Islet precursor cell (in vitro differentiated cells): ENCODE data around the gene DSC2.
"Not testable (repeated sequence)": the region's sequence is repeated elsewhere in the genome, so short reads cannot be mapped to it uniquely, and the experiment has no call there.

Experiments used
- DNase-seq: peaks from one replicate; pipeline ENCODE4 v3.0.0-alpha.2; 2018

DSC2 gene

DNA sequence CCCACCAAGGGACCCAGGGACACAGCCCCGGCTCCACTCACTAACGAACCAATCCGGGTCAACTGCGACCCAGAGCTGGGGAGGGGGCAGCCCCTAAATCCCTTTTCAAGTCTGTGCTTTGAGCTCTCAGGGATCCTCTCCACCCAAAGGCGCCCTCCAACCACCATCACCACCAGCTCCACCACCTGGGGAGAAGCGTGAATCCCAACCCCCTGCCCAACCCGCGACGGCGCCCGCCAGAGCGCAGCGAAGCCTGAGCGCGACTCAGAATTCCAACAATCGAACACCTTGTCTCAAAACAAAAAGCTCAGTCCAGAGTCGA, 60.2 kb downstream of the DSC2 start:
- DNase-seq: no peak

DNA sequence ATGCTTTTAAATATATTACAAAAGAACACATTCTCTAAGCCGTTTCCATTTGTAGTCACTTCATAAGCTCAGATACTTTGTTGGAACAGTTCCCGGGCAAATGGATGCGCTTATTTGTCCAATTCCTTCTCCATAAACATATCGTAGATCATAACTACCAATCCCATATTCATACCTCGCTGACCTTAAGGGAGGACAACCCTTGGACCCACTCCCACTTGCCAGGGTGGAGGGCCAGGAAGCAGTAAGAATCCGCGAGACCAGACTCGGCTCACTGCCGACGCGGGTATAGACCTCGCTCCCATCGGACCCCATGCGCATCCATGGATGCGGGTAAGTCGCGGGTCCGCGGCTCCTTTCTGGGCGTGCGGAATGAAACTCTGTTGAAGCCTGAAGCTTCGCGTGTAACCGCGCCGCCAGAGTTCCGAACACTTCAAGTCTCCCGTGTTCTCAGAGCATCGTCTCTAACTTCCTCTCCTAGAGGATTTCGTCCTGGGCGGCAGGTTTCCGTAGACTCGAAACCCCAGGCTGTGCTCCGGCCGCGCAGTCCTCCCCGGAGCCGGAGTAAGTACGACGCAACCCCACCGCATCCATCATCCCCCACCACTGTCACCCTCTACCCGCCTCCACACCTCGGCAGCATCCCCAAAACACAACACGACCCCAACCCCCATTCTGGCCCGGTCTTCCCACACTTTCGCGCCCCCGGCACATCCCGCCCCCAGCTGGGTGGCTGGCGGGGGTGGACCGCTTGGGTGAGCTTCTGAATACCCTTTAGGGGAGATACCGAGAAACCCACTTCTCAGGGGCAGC, 60.7 kb downstream of the DSC2 start:
- peak; percentile 63 for DNase-seq

DNA sequence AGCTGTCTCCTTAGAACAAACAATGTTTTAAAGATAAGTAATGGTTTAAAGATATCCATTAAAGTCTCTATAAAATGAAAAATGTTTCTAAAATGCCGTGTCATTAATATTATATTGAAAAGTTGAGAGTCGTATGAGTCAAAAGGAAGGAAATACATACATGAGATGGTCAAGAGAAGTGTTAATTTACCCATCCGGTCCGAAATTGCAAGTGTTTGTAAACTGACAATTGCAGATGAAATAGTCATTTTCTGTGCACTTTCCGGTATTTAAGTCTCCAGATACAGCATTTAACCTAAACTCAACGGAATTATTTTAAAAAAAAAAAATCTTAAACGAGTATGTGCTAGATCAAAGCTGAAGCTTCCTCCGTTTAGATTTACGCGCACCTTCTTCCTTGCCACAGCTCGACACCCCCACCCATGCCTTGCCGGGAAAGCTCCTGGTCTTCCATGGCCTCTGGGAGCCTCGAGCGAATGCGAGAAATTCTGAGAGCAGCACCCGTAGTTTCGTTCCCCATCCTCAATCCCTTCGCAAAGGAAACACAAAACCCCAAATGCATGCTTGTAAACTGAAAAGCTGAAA, 61.4 kb downstream of the DSC2 start:
- DNase-seq: no peak

DNA sequence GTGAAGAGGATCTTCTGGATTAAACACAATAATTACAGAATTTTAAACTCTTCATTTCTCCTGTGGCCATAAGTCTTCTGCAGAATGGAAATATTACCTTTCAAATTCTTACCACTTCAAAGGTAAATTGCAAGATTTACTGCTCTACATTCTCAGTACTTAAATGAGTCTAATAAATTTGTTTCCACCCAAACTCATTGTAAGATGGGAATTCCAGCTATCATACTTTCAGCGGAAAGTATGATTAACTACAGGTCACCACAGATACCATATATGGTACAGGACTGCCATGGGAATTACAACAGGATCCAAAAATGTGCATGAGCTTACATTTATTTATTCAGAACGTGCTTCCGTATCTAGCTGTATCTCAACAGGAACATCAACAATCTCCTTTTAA, 62.8 kb downstream of the DSC2 start:
- no peak for DNase-seq

DNA sequence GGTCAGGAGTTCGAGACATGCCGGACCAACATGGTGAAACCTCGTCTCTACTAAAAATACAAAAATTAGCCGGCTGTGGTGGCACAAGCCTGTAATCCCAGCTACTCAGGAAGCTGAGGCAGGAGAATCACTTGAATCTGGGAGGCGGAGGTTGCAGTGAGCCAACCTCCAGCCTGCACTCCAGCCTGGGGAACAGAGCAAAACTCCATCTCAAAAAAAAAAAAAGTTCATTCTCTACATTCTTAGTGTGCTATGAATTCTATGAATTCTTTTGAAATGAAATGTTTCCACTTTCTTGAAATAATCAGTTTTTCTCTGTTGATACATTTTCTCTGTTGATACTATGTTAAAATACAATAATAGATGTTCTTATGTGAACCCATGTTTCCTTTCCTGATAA, 64.5 kb downstream of the DSC2 start:
- not testable (repeated sequence) for DNase-seq

DNA sequence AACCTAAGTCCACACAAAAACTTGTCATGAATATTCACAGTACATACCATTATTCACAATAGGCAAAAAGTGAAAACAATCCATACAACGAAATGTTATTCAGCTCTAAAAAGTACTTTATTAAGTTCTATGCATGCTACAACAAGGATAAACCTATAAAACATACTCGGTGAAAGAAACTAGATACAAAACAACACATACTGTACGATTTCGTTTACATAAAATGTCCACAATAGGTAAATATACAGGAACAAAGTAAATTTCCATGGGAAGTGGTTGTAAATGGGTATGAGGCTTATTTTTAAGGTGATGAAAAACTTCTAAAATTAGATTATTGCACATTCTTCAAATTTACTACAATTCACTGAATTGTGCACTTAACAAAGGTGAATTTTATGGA, 67.7 kb downstream of the DSC2 start:
- DNase-seq: no peak

DNA sequence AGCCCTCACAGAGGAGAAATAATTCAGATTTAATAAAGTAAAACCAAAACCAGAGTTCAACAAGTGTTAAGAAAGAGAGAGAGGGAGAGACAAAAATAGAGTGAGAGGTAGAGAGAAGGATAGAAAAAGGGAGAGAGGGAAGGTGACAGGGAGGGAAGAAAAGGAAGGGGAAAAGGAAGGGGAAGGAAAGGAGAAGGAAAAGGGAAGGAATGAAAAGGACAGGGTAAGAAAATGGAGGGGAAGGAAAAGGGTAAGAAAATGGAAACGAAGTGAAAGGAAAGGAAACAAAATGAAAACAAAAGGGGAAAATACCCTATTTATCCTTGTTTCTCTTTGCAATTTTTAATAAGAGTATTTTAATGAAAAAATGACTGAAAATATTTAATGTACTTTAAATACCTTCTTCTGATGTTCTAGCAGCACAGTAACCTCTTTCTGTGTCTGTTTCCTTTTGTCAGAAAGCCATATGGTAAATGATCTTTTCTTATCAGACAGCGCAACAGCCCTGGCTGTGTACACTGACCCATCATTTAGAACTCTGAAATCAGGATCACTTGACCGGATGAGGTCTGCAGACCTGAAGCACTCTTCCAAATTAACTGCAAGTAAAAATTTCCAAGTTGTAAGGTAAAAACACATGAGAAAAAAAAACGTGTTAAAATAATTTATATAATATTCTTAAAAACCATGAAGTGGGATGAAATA, 71.5 kb downstream of the DSC2 start:
- no peak for DNase-seq

DNA sequence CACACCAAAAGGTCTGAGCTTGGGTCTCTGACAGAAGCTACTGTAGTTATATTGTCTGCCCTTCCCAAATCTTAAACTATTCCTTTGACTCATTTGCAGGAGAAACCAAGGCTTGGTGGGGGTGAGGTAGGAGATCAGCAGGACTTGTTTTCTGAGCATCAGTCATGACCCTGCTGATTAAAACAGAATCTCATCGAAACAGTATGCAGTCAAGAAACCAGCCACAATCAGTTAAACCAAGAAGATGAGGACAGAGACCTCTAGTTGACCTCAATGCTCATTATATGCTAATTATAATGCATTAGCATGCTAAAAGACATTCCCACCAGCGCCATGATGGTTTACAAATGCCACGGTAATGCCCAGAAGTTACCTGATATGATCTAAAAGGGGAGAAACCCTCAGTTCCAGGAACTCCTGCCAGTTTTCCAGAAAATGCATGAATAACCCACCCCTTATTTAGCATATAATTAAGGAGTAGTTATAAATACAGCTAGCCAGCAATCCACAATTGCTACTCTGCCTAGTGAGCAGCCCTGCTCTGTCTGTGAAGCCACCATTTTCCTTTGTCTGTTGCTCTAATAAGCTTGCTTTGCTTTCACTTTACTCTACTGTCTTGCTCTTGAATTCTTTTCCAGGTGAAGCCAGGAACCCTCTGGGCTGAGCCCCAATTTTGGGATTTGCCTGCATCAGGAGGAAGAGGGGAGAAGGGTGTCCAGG, 86.3 kb downstream of the DSC2 start:
- no peak for DNase-seq

DNA sequence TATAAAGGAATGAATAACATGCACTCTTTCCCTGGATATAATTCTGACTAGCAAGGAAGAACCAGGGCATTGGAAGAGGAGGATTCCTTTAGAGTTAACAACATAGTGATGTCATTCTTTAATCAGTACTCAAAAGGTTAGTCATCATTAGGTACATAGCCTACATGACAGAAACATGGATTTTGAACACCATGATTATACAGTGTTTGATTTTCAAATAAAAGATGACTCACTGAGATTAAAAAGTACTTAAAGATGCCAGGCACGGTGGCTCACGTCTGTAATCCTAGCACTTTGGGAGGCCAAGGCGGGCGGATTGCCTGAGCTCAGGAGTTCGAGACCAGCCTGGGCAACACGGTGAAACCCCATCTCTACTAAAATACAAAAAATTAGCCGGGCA, 90.8 kb downstream of the DSC2 start:
- DNase-seq: not testable (repeated sequence)

DNA sequence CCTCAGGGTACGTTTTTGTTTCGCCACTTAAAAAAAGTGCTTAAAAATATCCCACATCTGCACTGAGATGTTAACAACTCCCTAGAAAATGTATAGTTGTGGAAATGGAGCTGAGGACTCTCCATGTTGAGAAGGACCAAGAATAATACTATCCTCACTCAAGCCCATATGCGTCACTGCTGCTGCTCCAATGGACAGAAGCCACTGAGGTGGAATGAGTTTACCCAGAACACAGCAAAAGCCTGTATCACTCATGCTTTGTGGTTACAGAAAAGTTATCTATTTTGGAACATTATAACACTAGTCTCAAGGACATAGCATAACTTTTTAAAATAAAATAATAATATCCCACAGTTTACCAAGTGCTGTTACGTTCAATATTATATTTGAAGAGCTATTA, 91.6 kb downstream of the DSC2 start:
- DNase-seq: no peak
